Hepatocyte (in vitro differentiated cells): ENCODE measurements around the gene USP6NL. TPM values are rescaled to one million over a fixed set of nuclear protein-coding genes. Genes with fewer than 3 reads are reported as not detected.

Experiments
- DNase-seq: peaks from one replicate; pipeline ENCODE4 v3.0.0-alpha.2; 2016; ENCODE audit warnings: low spot score
- H2AFZ ChIP-seq: fragments of 200-600 bp; sonication (generic); 2 replicates; pipeline ENCODE4 v1.6.0; 2016; ENCODE audit warnings: antibody characterized with exemption, mild to moderate bottlenecking
- H3K27ac ChIP-seq: fragments of 200-600 bp; sonication (generic); 2 replicates; pipeline ENCODE4 v1.5.1; 2016; ENCODE audit warnings: mild to moderate bottlenecking
- H3K27me3 ChIP-seq: fragments of 200-600 bp; sonication (generic); 2 replicates; pipeline ENCODE4 v1.6.1; 2016
- H3K36me3 ChIP-seq: fragments of 200-600 bp; sonication (generic); replicated peaks from 2 replicates; pipeline ENCODE4 v1.5.1; 2016; ENCODE audit warnings: low read depth; ENCODE audit not compliant: insufficient read depth
- H3K4me1 ChIP-seq: fragments of 200-600 bp; sonication (generic); 2 replicates; pipeline ENCODE4 v1.5.1; 2016; ENCODE audit warnings: mild to moderate bottlenecking, moderate library complexity; ENCODE audit not compliant: insufficient read depth
- H3K4me2 ChIP-seq: fragments of 200-600 bp; sonication (generic); 2 replicates; pipeline ENCODE4 v1.6.0; 2016
- H3K4me3 ChIP-seq: fragments of 200-600 bp; sonication (generic); 2 replicates; pipeline ENCODE4 v1.5.1; 2016; ENCODE audit warnings: mild to moderate bottlenecking
- H3K79me2 ChIP-seq: fragments of 200-600 bp; sonication (generic); 2 replicates; pipeline ENCODE4 v1.6.0; 2017; ENCODE audit warnings: mild to moderate bottlenecking
- H3K9me2 ChIP-seq: fragments of 200-600 bp; sonication (generic); replicated peaks from 2 replicates; pipeline ENCODE4 v1.6.0; 2017; ENCODE audit warnings: mild to moderate bottlenecking; ENCODE audit not compliant: insufficient read depth
- H3K9me3 ChIP-seq: fragments of 200-600 bp; sonication (generic); 2 replicates; pipeline ENCODE4 v1.5.1; 2016; ENCODE audit warnings: low read depth, mild to moderate bottlenecking
- H4K20me1 ChIP-seq: fragments of 200-600 bp; sonication (generic); 2 replicates; pipeline ENCODE4 v1.6.0; 2016; ENCODE audit warnings: mild to moderate bottlenecking; ENCODE audit not compliant: insufficient read depth, poor library complexity, severe bottlenecking
- EZH2 ChIP-seq: fragments of 200-600 bp; sonication (generic); IDR thresholded peaks from 2 replicates; pipeline ENCODE4 v1.6.1; 2016; ENCODE audit warnings: antibody characterized with exemption, mild to moderate bottlenecking, borderline replicate concordance
- EZH2phosphoT487 ChIP-seq: fragments of 200-600 bp; sonication (generic); IDR thresholded peaks from one replicate; pipeline ENCODE4 v1.6.1; 2018; ENCODE audit warnings: antibody characterized with exemption, mild to moderate bottlenecking, low read depth, moderate library complexity; ENCODE audit not compliant: unreplicated experiment, severe bottlenecking
- WGBS: methylation state at CpG from one replicate; pipeline ENCODE4 v1.1.6; 2016; ENCODE audit warnings: low lambda C conversion rate; ENCODE audit errors: missing lambda C conversion rate; 5-methylcytosine and 5-hydroxymethylcytosine counted together
- polyA plus RNA-seq: library from polyadenylated mRNA; unstranded; fragments of >200 nt; fragmentation: Nextera tagmentation; extraction: Ambion mirVana; gene quantifications from 2 replicates; pipeline ENCODE4 v1.2.1, GENCODE V29; 2016
- total RNA-seq: library from RNA; depleted of rRNA; stranded (reverse); fragments of >200 nt; gene quantifications from 2 replicates; pipeline ENCODE4 v1.2.3, GENCODE V29; 2014
- TF ChIP-seq, protein P1 (sequence below): fragments of 200-600 bp; sonication (generic); IDR thresholded peaks from 2 replicates; pipeline ENCODE4 v1.5.1; 2016; ENCODE audit warnings: antibody characterized with exemption, mild to moderate bottlenecking; ENCODE audit not compliant: poor library complexity

Gene USP6NL
- total and polyA plus RNA-seq, 2 experiments from 2014 or later: 14.9 to 20.8 TPM

DNA sequence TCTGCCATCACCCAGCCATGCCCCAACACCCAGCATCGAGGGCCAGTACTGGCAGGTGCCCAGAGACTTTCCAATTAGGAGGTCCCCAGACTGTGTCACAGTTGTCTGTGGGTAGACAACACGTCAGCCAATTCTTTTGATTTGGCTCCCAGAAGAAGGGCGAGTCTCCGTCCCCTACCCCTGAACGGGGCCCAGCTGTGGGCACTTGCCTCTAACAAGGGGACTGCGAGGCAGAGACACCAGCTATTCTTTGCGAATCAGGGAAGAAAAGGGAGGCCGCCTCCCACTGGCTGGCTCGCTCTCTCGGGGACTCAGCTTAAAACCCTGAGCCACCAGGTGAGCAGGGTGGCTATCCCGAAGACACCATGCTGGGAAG lies 167.3 kb downstream of the USP6NL start:
- Histone ChIP-seq H3K27me3 (peaks cover 5% of the 10 kb centered on the region), H3K36me3 (no peaks in the 10 kb centered on the region), H2AFZ (no peak overlapping the region), H3K9me2 (no peaks in the 10 kb centered on the region), H3K27ac (no peak overlapping the region), H3K79me2 (no peaks in the 10 kb centered on the region), H3K4me2 (no peak overlapping the region), H3K9me3 (no peaks in the 10 kb centered on the region), H3K4me3 (no peak overlapping the region), H4K20me1 (no peaks in the 10 kb centered on the region), H3K4me1 (no peaks in the 10 kb centered on the region)
- 91% methylated on average over 11 of the region's 11 CpGs for WGBS
- no peak for DNase-seq
- no peak for TF ChIP-seq EZH2phosphoT487
- TF ChIP-seq, protein P1, sequence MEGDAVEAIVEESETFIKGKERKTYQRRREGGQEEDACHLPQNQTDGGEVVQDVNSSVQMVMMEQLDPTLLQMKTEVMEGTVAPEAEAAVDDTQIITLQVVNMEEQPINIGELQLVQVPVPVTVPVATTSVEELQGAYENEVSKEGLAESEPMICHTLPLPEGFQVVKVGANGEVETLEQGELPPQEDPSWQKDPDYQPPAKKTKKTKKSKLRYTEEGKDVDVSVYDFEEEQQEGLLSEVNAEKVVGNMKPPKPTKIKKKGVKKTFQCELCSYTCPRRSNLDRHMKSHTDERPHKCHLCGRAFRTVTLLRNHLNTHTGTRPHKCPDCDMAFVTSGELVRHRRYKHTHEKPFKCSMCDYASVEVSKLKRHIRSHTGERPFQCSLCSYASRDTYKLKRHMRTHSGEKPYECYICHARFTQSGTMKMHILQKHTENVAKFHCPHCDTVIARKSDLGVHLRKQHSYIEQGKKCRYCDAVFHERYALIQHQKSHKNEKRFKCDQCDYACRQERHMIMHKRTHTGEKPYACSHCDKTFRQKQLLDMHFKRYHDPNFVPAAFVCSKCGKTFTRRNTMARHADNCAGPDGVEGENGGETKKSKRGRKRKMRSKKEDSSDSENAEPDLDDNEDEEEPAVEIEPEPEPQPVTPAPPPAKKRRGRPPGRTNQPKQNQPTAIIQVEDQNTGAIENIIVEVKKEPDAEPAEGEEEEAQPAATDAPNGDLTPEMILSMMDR: no peak
- TF ChIP-seq EZH2: no peak

DNA sequence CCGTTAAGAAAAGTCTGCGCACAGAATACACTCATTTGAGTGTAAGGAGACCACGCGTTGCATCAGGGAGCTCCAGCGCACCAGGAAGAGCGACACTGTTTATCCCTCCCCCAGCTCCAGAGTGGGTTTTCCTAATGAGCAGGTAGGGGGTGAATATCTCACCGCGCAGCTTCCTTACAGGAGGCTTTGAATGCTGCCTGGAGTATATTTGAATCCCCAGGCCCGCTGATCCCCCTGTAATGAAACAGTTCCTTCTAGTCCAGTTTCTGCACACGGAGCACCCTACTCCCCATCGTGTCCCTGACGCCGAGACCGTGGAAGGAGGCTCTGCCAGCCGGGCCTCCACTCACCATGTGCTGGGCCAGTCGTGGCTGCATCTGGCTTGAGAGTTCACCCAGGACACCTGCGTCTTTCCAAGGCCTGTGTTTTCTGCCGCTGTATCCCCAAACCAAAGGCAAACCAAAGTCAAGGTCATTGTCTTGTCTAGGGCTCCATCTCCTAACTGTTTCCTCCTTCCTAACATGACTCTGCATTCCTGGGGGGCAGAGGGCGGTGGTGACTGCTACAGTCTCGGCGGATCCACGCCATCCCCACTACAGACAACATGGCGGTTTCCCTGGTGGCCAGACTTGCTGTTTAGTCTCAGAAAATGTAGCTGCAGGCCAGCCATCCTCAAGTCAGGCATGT lies 167.8 kb downstream of the USP6NL start:
- Histone ChIP-seq H3K9me3 (no peaks in the 10 kb centered on the region), H3K27me3 (peaks cover 5% of the 10 kb centered on the region), H3K4me1 (no peaks in the 10 kb centered on the region), H3K4me2 (no peak overlapping the region), H3K79me2 (no peaks in the 10 kb centered on the region), H2AFZ (no peak overlapping the region), H3K27ac (no peak overlapping the region), H3K36me3 (no peaks in the 10 kb centered on the region), H4K20me1 (no peaks in the 10 kb centered on the region), H3K9me2 (no peaks in the 10 kb centered on the region), H3K4me3 (no peak overlapping the region)
- TF ChIP-seq EZH2phosphoT487: no peak
- TF ChIP-seq, protein P1: no peak
- TF ChIP-seq EZH2: no peak
- WGBS: 94% methylated on average over 23 of the region's 23 CpGs
- no peak for DNase-seq

DNA sequence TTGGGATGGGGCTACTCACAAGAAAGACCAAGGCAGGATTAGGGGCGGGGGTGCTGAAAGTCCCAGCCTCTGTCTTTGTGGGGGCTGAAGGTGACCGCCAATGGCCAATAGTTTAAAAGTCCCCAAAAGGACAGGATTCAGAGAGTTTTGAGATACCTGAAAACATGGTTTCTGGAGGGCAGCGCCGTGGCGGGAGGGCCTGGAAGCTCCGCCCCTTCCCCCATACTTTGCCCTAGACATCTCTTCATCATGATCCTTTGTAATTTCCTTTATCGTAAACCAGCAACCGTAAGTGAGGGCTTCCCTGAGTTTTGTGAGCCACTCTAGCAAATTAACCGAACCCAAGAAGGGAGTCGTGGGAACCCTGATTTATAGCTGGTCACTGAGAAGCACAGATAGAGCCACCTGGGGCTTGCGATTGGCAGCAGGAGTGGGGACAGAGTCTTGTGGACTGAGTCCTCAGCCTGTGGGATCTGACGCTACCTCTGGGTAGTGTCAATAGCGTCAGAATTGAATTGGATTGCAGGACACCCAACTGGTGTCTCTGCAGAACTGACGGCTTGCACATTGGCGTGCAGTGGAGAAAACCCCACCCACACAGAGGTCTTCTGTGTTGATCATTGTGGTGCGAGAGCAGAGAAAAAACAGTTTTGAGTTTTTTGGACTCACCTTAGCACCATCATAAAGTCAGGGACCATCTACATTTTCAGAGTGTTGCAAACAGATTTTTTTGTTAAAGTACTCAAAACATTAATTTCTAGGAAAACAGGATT lies 169.3 kb downstream of the USP6NL start:
- no peaks in the 10 kb centered on the region for H3K27me3 ChIP-seq
- WGBS: 94% methylated on average over 16 of the region's 16 CpGs
- H3K4me1 ChIP-seq: no peaks in the 10 kb centered on the region
- no peak overlapping the region for H3K4me3 ChIP-seq
- TF ChIP-seq EZH2 (no peak), EZH2phosphoT487 (no peak)
- TF ChIP-seq, protein P1: no peak
- no peaks in the 10 kb centered on the region for H4K20me1 ChIP-seq
- H3K9me2 ChIP-seq: no peaks in the 10 kb centered on the region
- H3K27ac ChIP-seq: no peak overlapping the region
- H3K79me2 ChIP-seq: no peaks in the 10 kb centered on the region
- no peaks in the 10 kb centered on the region for H3K9me3 ChIP-seq
- H3K4me2 ChIP-seq: no peak overlapping the region
- no peak overlapping the region for H2AFZ ChIP-seq
- no peak for DNase-seq
- no peaks in the 10 kb centered on the region for H3K36me3 ChIP-seq
